Medulla oblongata (tissue), 1 donor: ENCODE results near the gene CYRIA.

Experiments
- DNase-seq: peaks from one replicate; pipeline ENCODE4 v3.0.0-alpha.2; 2015; ENCODE audit errors: extremely low spot score

The CYRIA gene

GRCh38 chr2:16650287-16651249 is 15.1 kb downstream of the CYRIA start:
- DNase-seq = peak; percentile 66

- no peak for DNase-seq
Observed at GRCh38 chr2:16649353-16650286, 16.0 kb downstream of the CYRIA start.

- DNase-seq = no peak
Observed at GRCh38 chr2:16647992-16648617, 17.5 kb downstream of the CYRIA start.

GRCh38 chr2:16645775-16646559 is 19.7 kb downstream of the CYRIA start:
- no peak for DNase-seq

- DNase-seq = no peak
Observed at GRCh38 chr2:16645088-16645487, 20.5 kb downstream of the CYRIA start.

- no peak for DNase-seq
Observed at GRCh38 chr2:16644221-16644925, 21.3 kb downstream of the CYRIA start.

GRCh38 chr2:16643099-16643498 is 22.5 kb downstream of the CYRIA start:
- no peak for DNase-seq

- no peak for DNase-seq
Observed at GRCh38 chr2:16642088-16642487, 23.5 kb downstream of the CYRIA start.

GRCh38 chr2:16641509-16641908 is 24.1 kb downstream of the CYRIA start:
- no peak for DNase-seq

- no peak for DNase-seq
Observed at GRCh38 chr2:16640867-16641266, 24.8 kb downstream of the CYRIA start.

GRCh38 chr2:16640001-16640700 is 25.5 kb downstream of the CYRIA start:
- DNase-seq = no peak

GRCh38 chr2:16639431-16639830 is 26.2 kb downstream of the CYRIA start:
- peak; percentile 54 for DNase-seq

- DNase-seq = no peak
Observed at GRCh38 chr2:16638946-16639345, 26.7 kb downstream of the CYRIA start.

- no peak for DNase-seq
Observed at GRCh38 chr2:16637304-16637703, 28.3 kb downstream of the CYRIA start.

GRCh38 chr2:16635791-16636699 is 29.6 kb downstream of the CYRIA start:
- DNase-seq = peak; percentile 65

- no peak for DNase-seq
Observed at GRCh38 chr2:16633621-16634430, 31.8 kb downstream of the CYRIA start.

GRCh38 chr2:16632598-16632997 is 33.0 kb downstream of the CYRIA start:
- DNase-seq = no peak

- DNase-seq = no peak
Observed at GRCh38 chr2:16630463-16630862, 35.2 kb downstream of the CYRIA start.
